NOMO-1 treated with DMSO at 0.1 percent for 48 hours (cell line): ENCODE results near the gene KIAA0513.

Experiments
- DNase-seq: peaks from one replicate; lab custom pipeline; 2025; ENCODE audit not compliant: unreplicated experiment; lab: John Stamatoyannopoulos, UW

Gene KIAA0513

GRCh38 chr16:85067426-85067825 is 39.8 kb downstream of the KIAA0513 start:
- no peak for DNase-seq

- DNase-seq: peak; percentile 91
Observed at GRCh38 chr16:85068746-85069145, 41.2 kb downstream of the KIAA0513 start.

- no peak for DNase-seq
Observed at GRCh38 chr16:85069171-85069570, 41.6 kb downstream of the KIAA0513 start.

DNA sequence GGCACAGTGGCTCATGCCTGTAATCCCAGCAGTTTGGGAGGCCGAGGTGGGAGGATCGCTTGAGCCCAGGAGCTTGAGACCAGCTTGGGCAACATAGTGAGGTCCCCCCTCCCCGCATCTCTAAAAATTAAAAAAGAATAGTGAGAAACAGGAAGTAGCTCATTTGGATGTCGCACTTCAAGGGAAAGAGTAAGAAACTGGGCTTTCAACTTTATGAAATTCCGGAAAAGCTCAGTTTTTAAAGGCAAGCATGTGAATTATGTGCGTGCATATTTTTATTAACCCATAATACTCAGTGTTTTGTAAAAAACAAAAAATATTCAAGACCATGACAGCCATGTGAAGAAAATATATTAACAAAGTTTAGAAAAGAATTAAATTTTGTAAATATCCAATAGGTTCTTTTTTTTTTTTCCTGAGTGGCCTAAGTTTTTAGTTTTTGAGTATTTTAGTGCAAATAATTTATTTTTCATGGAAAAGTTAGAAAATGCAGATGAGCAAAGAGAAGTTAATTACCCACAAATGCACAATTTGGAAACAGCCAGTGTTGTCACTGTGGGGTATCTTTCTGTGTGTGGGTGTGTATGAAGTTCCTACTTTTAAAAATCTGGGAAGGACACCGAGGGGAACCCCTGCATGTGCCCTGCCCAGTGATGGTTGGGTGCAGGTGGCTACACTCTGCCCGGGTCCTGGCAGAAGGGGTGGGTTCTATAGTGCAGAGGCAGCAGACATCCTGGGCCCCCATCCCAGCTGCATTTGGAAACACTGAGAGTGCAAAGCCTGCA is 44.7 kb downstream of the KIAA0513 start:
- peak; percentile 37 for DNase-seq

DNA sequence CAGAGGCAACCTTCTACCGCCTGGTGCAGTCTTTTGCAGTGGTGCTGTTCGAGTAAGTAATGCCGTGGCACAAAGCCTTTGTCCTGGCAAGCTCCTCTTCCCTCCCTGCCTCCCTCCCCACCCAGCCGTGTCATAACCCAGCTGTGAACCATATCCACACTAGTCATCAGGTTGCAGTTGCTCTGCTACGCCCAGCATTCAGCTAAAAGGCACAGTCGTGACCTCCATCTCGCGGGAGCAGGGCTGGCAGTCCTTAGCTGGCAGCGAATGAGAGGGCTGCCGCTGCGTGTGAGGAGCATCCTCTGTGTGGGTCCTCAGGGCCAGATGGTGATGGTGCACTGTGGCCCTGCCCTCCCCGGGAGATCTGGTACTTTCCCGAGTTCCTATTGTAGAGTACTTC is 45.4 kb downstream of the KIAA0513 start:
- no peak for DNase-seq

GRCh38 chr16:85074225-85074914 is 46.8 kb downstream of the KIAA0513 start:
- no peak for DNase-seq

GRCh38 chr16:85075236-85075924 is 47.8 kb downstream of the KIAA0513 start:
- no peak for DNase-seq

DNA sequence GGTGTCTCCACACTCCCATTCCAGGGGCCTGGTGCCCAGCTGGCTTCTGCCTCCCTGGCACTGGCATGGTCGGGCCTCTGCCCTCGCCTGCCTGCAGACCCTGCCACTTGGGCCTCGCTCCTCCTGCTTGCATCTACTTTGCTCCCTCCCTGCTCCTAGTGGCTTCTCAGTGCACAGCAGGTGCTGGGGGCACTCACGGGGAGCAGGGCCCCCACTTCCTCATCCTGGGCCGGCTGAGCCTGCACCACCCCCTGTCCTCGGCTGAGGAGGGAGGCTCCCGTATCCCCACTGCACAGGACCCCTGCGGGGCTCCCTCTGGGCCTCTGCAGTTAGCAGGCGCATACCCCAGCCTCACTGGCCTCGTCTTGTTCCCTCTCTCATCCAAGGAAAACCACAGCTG is 49.4 kb downstream of the KIAA0513 start:
- no peak for DNase-seq

DNA sequence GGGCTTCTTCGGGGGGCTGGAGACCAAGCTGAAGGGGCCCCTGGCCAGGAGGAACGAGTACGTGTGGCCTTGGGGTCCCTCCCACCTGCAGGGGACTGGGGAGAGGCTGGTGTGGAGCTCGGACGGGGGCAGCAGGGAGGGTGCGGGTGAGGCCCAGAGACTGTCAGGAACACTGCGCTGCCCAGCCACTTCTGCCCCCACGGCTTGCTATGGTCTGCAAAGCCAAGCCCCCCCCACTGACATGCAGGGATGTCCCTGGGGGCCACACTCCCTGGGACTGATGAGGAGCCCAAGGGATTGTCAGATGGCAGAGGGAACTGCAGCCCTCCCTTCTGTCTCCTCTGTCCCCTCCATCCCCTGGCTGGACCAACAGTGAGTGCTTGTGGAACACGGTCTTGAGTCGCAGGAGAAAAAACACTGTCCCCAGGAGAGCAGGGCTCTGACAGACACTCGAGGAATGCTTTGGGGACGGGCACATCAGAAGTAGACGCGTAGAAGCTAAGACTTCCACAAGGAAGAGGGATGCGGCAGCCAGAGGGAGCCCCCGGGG is 50.1 kb downstream of the KIAA0513 start:
- no peak for DNase-seq

DNA sequence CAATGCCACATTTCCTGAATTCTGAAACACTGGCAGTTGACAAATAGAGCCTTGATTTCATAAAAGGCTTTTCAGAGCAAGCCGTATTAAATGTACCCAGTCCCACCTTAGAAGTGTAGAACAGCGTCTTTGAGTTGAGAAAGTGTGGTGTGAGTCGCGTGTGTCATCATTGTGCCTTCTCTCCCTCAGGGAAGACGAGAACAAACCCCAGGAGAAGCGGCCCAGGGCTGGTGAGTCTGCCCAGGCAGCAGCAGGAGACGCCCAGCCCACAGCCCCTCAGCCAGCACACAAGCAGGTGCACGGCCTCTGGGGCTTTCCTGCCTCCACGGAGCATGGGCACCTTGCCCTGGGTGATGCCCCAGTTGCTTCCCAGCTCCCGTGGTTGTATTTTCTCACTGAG is 50.6 kb downstream of the KIAA0513 start:
- no peak for DNase-seq

DNA sequence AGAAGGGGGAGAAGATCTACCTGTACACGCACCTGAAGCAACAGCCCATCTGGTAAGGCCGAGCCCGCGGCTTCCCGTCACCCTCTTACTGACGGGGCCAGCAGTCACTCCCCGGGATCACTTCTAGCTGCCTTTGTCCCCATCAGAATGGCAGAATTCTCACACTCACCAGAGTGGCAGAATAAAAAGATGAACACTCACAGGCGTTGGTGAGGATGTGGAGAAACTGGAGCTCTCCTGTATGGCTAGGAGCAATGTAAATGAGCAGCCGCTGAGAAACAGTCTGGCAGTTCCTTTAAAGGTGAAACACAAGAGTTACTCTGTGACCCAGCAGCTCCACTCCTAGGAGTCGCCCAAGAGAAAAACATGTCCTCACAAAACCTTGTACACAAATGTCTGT is 51.4 kb downstream of the KIAA0513 start:
- DNase-seq: no peak

DNA sequence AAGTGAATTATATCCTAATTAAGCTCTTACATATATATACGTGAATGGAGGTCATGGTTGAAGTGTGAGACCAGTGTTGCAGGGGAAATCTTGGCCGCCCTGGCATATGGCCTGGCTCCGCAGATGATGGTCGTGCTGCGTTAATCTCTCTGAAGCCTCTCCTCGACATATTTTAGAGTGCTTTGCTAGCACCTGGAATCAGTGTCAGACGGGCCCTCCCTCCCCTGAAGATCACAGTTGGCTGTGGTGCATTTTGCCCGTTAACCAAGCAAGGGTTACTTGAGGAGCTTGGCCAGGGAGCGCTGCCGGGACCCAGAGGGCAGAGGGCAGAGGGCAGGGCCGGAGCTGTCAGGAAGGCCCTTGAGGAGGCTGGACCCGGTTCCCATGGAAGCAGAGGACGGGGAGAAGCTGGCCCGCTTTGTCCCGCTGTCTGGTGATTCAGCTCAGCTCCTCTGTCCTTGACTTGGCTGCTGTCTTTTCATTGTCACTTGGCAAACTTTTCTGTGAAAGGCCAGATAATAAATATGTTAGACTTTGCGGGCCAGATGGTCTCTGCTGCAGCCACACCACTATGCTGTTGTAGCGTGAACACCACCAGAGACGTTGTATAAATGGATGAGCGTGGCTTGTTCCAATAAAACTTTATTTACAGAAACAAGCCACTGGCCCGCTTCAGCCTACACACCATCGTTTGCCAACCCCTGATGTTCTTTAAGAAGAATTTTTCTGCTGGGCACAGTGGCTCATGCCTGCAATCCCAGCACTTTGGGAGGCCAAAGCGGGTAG is 52.4 kb downstream of the KIAA0513 start:
- DNase-seq: no peak

DNA sequence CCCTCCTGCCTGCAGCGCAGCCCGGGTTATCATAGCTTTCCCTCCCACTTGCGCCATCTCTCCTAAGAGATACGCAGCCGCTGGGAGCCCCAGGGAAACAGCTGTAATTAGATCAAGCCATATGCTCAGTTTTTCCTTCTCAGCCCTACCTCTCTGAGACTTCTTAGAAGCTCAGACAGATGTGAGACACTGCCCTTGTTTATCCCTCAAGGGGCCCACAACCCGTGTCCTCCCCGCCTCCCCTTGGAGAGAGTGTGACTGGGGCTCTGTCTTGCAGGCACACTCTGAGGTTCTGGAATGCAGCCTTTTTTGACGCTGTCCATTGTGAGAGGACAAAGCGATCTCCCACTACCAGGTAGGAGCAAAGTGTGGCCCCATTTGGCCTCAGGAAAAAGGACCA is 53.4 kb downstream of the KIAA0513 start:
- DNase-seq: no peak

DNA sequence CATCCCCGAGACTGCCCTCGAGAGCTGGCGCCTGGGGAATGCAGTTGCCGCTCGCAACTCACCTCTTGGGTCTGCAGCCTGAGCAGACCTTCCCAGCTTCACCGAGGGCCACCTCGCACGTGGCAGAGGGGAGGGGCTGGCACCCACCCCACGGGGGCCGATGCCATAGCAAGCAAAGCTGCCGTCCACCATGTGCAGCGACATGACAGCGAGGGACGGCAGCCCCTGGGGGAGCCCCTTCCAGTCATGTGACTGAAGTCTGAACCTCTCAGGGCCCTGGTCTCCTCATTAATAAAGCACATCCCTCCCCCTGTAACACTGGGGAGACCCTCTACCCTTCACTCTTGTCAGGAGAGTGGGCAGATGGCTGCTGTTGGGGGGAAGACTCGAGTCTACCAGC is 54.2 kb downstream of the KIAA0513 start:
- no peak for DNase-seq

DNA sequence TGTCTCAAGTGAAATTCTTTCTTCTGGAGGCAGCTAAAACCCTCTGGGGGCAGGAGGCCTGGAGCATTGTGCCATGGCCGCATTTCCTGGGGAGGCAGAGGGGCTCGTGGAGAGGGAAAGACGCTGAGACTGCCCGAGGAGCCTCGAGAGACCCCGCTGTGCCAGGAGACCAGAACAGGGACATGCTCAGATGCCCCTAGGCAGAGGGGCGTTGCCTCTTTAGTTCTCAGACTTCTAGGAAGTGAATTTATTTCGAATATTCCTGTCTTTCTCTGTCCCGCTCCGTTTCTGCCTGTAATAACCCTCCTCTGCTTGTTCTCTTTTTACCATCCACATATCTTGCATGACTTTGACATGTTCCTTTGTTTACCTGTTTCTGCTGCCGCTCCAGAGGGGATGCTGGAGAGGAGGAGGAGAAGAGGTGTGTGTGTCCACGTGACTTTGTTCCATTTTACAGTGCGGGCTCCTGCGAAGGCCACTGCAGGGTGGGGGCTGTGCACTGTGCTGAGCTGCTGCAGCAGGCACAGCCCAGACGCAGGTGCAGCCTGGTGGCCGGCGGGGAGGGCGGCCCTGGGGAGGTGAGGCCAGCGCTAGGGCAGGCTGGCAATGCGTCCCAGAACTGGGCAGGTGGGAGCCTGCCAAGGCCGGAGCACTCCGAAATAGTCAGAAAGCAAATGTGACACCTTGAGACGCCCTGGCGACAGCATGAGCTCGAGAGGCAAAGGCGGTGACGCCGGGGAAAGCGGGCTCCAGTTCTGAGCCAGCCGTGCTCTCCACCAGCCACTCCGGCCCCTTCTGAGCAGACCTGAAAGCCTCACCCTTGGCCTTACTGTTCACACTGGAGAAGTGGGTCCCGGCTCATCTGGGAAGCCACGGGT is 54.8 kb downstream of the KIAA0513 start:
- no peak for DNase-seq

DNA sequence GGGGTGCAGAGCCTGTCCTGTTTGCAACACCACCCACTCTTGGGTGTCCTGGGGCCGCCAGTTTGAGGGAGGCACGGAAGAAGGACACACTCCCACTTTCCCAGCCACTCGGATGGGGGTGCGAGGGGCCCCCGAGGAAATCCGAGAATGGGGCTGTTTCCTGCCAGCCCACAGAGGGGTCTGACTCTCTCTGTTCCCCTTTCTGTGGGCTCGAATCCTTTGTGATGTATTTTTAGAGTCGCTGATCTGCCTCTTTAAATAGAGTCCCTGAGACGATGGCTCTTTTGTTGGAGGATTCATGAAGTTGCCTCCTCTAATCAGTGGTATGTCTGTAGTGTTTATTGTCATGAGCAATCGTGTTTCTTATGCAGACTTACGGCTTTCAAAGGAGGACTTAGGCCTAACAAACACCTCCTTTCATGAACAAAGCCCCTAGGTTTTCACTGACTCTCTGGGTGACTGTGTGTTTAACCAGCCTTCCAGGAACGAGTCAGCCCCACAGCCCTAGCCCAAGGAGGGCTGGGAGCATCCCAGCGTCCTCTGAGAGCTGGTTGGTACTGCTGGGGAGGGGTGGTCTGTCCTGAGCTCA is 55.5 kb downstream of the KIAA0513 start:
- DNase-seq: peak; percentile 27

DNA sequence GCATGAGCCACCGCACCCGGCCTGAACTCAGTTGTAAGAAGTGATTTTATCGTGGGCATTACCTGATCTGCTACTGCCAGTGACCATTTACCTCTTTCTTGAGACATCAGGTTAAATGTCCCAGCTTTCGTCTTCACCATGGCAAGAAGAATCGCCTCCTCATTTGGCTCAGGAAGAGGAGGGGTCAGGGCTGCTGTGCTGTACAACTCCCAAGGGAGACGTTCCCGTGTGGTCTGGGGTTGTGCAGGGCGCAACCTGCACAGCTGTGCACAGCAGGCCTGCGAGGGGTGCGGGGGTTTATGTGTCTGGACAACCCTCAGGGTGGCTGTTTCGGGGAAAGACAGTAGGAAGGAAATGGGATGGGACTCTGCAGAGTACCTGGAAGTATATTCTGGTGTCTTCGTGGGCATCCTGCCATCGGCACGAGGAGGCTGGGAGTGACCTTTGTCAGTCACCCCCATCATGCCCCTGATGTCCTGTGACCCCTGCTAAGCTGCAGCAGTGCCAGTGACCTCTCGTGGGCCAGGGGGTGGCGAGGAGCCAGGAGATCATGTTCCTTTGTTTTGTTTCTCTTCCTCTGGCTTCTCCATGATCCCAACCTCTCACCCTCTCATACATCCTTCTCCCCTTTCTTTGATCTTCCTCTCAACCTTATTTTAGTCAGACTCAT is 57.4 kb downstream of the KIAA0513 start:
- DNase-seq: no peak

- no peak for DNase-seq
Observed at GRCh38 chr16:85085721-85086120, 58.1 kb downstream of the KIAA0513 start.
